ENCODE results near the gene GFAP.

GFAP gene

GRCh38 chr17:44911133-44912001 is 3.9 kb downstream of the GFAP start:
- ATAC-seq, result peak; percentile 65
- H3K9me3 Mint-ChIP-seq, result no peaks in the 10 kb centered on the region
- no peak overlapping the region for H3K27ac Mint-ChIP-seq
- H3K36me3 Mint-ChIP-seq, result no peaks in the 10 kb centered on the region
- H3K4me1 Mint-ChIP-seq, result peaks cover 15% of the 10 kb centered on the region
- peak overlapping the region; percentile 61 for H3K4me3 Mint-ChIP-seq
- peaks cover 78% of the 10 kb centered on the region for H3K27me3 Mint-ChIP-seq

GRCh38 chr17:44910231-44911106 is 4.8 kb downstream of the GFAP start:
- Mint-ChIP-seq H3K9me3 (no peaks in the 10 kb centered on the region), H3K36me3 (no peaks in the 10 kb centered on the region), H3K27me3 (peaks cover 78% of the 10 kb centered on the region), H3K4me1 (peaks cover 15% of the 10 kb centered on the region), H3K27ac (no peak overlapping the region), H3K4me3 (no peak overlapping the region)
- no peak for ATAC-seq

GRCh38 chr17:44909681-44910144 is 5.6 kb downstream of the GFAP start:
- no peak overlapping the region for H3K4me3 Mint-ChIP-seq

DNA sequence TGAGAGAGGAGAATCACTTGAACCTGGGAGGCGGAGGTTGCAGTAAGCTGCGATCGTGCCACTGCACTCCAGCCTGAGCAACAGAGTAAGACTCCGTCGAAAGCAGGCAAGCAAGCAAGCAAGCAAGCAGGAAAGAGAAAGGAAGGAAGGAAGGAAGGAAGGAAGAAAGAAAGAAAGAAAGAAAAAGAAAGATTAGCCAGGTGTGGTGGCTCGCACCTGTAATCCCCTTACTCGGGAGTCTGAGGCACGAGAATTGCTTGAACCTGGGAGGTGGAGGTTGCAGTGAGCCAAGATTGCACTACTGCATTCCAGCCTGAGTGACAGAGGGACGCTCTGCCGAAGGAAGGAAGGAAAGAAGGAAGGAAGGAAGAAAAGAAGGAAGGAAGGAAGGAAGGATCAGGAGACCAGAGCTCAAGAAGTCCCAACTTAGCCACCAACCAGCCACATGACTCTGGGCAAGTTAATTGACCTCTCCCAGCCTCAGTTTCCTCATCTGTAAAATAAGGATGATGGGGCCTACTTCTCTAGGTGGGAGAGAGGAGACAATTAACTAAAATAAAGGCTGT is 6.5 kb downstream of the GFAP start:
- no peak overlapping the region for H3K27ac Mint-ChIP-seq
- H3K27me3 Mint-ChIP-seq, result peaks cover 62% of the 10 kb centered on the region
- H3K4me3 Mint-ChIP-seq, result no peak overlapping the region
- no peaks in the 10 kb centered on the region for H3K36me3 Mint-ChIP-seq
- peaks cover 15% of the 10 kb centered on the region for H3K4me1 Mint-ChIP-seq
- ATAC-seq, result no peak
- no peaks in the 10 kb centered on the region for H3K9me3 Mint-ChIP-seq

More at GRCh38 chr17:44909681-44910144, 5.6 kb downstream of the GFAP start:
- H3K9me3 Mint-ChIP-seq, result no peaks in the 10 kb centered on the region
- ATAC-seq, result no peak
- no peaks in the 10 kb centered on the region for H3K36me3 Mint-ChIP-seq
- H3K27ac Mint-ChIP-seq, result no peak overlapping the region
- peaks cover 15% of the 10 kb centered on the region for H3K4me1 Mint-ChIP-seq
- peaks cover 70% of the 10 kb centered on the region for H3K27me3 Mint-ChIP-seq

GRCh38 chr17:44907729-44908470 is 7.4 kb downstream of the GFAP start:
- Mint-ChIP-seq H3K4me3 (no peak overlapping the region), H3K27ac (no peak overlapping the region), H3K36me3 (no peaks in the 10 kb centered on the region), H3K27me3 (peaks cover 52% of the 10 kb centered on the region), H3K9me3 (no peaks in the 10 kb centered on the region), H3K4me1 (peaks cover 9% of the 10 kb centered on the region)
- no peak for ATAC-seq

DNA sequence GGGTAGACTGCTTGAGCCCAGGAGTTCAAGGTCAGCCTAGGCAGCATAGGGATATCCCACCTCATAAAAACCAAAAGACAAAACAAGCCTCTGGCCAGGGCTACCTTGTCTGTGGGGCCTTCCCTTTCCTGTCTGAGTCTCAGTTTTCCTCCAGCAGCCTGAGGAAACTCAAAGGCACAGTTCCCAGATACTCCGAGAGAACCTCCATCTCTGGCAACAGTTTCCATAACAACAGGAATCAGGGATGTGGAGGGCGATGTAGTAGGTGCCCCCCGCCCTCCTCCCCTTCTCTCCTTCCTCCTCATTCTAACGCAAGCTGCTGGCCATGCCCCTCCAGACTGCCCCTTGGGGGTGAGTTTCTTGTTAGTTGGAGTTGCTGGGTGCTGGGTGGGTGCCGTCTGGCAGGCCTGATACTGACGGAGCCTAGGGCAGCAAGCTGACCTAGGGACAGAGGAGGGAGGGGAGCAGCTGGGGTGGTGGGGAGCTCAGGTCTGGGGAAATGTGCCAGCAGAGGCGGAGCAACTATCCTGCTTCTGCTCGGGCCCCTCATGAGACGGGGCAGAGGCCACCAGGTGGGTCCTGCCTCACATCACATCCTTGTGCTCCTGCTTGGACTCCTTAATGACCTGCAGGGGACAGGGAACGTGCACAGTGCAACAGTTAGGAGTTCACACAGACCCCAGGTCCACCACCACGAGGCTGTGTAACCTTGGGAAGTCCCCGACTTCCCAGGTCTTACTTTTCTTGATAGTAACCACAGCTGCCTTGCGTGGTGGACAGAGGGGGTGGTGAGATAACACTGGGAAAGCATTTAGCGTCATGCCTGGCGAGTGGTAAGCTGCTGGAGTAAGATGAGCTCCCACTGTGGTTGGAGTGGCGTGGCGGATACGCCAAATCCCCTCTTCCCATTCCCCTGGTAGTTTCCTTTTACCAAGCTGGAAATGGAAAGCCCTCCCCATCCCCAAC is 8.3 kb downstream of the GFAP start:
- peaks cover 44% of the 10 kb centered on the region for H3K27me3 Mint-ChIP-seq
- ATAC-seq, result no peak
- peaks cover 9% of the 10 kb centered on the region for H3K4me1 Mint-ChIP-seq
- H3K9me3 Mint-ChIP-seq, result no peaks in the 10 kb centered on the region
- no peaks in the 10 kb centered on the region for H3K36me3 Mint-ChIP-seq
- H3K27ac Mint-ChIP-seq, result no peak overlapping the region
- no peak overlapping the region for H3K4me3 Mint-ChIP-seq

DNA sequence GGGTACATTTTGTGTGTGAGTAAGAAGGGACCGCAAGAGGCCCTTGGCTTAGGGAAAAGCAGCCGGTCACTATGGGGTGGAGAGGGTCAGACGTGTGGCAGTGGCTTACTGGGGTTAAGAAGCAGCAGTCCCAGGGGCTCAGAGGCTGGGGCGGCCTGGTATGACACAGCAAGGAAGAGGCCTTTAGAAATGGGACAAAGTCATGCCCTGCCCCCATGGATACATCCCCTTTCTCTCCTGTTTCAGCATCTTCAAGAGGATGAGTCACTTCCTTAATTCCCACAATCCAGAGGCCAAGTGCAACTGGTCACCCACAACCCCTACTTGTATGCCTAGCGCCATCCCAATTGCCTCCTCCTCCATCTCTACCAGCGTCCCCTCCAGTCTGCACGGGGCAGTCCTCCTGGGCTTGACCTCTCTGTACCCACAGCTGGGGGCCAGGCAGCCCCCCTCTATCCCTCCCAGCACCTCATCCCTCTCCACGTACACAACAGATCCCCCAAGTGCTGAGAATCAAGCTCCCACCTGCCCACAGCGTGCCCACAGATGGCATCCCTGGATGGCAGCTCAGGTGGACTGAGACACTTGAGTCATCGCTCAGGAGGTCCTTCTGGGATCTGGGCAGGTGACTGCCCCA is 9.2 kb downstream of the GFAP start:
- no peaks in the 10 kb centered on the region for H3K9me3 Mint-ChIP-seq
- H3K36me3 Mint-ChIP-seq, result no peaks in the 10 kb centered on the region
- no peak overlapping the region for H3K4me3 Mint-ChIP-seq
- peak; percentile 31 for ATAC-seq
- peaks cover 36% of the 10 kb centered on the region for H3K27me3 Mint-ChIP-seq
- H3K4me1 Mint-ChIP-seq, result peaks cover 7% of the 10 kb centered on the region
- H3K27ac Mint-ChIP-seq, result no peak overlapping the region

GRCh38 chr17:44905006-44906000 is 10.0 kb downstream of the GFAP start:
- Mint-ChIP-seq H3K4me1 (peaks cover 2% of the 10 kb centered on the region), H3K27ac (no peak overlapping the region), H3K4me3 (no peak overlapping the region), H3K9me3 (no peaks in the 10 kb centered on the region), H3K36me3 (no peaks in the 10 kb centered on the region), H3K27me3 (peaks cover 28% of the 10 kb centered on the region)
- no peak for ATAC-seq

DNA sequence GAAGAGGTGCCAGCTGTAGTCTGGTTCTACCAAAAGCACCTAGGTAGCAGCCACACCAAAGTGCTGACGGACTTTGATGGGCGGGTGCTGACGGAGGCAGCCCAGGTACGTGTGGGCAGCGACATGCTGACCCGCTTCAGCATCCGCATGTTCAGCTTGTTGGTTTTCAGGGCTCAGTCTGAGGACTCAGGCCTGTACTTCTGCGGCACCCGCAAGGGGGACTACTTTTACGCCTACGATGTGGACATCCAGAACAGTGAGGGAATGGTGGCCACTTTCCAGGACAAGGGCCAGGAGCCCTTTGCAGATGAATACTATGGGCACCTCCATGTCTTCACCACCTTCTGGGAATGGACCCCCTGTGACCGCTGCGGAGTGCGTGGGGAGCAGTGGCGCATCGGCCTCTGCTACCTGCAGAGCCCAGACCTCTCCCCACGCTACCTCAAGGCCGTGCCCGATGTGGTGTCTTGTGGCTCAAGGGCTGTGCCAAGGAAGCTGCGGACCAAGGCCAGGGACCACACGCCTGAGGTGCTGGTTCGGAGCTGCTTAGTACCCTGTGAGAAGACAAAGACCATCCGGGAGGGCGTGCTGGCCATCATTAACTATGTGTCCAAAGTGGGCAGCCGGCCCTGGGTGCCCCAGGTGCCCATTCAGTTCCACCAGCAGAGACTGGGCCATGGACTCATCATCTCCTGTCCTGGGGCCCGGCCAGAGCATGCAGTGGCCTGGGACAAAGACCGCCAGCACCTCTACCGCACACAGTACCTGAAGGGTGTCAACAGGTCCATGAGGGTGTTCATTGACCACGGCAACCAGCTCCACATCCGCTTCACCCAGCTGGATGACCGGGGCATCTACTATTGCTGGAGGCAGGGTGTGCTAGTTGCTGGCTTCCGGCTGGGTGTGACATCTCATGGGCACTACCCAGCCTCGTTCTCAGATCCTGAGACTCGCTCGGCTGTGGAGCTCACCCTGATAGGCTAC is 11.0 kb downstream of the GFAP start:
- Mint-ChIP-seq H3K4me3 (no peak overlapping the region), H3K9me3 (no peaks in the 10 kb centered on the region), H3K36me3 (no peaks in the 10 kb centered on the region), H3K27me3 (peaks cover 26% of the 10 kb centered on the region), H3K27ac (no peak overlapping the region), H3K4me1 (peaks cover 12% of the 10 kb centered on the region)
- no peak for ATAC-seq

DNA sequence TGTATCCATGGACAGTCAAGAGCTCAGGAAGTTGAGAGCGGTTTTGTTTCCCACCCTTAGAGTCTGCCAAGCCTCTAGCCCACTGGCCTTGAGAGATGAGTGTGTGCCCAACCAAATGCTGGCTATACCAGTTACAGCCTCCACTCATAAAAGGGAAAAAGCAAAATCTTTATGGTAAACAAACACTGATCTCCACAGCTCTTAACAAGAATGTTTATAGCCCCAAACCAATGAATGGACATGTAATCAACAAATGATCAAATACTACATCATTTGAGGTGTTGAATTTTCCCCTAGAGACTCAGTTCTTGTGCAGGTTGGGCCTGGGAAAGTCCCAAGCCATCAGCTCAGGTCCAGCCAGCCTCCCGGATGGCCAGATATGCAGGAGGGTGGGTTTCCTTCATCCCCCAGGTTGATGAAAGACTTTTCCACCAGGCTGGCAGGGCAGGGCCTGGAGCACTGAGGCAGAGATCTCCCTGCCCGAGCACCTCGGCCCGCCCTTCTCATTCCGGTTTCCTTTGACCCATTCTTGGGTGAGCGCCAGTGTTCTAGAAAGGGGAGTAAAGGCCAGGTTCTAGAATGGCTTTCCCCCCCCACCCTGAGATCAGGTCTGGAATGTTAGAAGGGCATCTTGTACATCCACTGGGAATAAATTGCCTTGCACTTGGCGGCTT is 12.2 kb downstream of the GFAP start:
- H3K9me3 Mint-ChIP-seq, result no peaks in the 10 kb centered on the region
- H3K27ac Mint-ChIP-seq, result no peak overlapping the region
- H3K4me3 Mint-ChIP-seq, result no peak overlapping the region
- H3K4me1 Mint-ChIP-seq, result peaks cover 20% of the 10 kb centered on the region
- ATAC-seq, result no peak
- no peaks in the 10 kb centered on the region for H3K36me3 Mint-ChIP-seq
- H3K27me3 Mint-ChIP-seq, result peaks cover 17% of the 10 kb centered on the region

- Mint-ChIP-seq H3K9me3 (no peaks in the 10 kb centered on the region), H3K4me3 (no peak overlapping the region), H3K27ac (no peak overlapping the region), H3K4me1 (peaks cover 20% of the 10 kb centered on the region), H3K27me3 (peaks cover 13% of the 10 kb centered on the region), H3K36me3 (no peaks in the 10 kb centered on the region)
- no peak for ATAC-seq
Observed at GRCh38 chr17:44902135-44902760, 13.1 kb downstream of the GFAP start.
